GM12873 (cell line): ENCODE results near the gene CHST9.

Source experiments
- TF ChIP-seq, protein P1 (sequence below): IDR thresholded peaks from 2 replicates; pipeline ENCODE4 v1.5.1; 2012; ENCODE audit warnings: low read depth, mild to moderate bottlenecking, moderate library complexity, low read length, control low read depth; ENCODE audit not compliant: insufficient read depth; ENCODE audit errors: missing control alignments

CHST9 gene

GRCh38 chr18:26978812-26979341, 206.2 kb downstream of the CHST9 start:
- TF ChIP-seq, protein P1, sequence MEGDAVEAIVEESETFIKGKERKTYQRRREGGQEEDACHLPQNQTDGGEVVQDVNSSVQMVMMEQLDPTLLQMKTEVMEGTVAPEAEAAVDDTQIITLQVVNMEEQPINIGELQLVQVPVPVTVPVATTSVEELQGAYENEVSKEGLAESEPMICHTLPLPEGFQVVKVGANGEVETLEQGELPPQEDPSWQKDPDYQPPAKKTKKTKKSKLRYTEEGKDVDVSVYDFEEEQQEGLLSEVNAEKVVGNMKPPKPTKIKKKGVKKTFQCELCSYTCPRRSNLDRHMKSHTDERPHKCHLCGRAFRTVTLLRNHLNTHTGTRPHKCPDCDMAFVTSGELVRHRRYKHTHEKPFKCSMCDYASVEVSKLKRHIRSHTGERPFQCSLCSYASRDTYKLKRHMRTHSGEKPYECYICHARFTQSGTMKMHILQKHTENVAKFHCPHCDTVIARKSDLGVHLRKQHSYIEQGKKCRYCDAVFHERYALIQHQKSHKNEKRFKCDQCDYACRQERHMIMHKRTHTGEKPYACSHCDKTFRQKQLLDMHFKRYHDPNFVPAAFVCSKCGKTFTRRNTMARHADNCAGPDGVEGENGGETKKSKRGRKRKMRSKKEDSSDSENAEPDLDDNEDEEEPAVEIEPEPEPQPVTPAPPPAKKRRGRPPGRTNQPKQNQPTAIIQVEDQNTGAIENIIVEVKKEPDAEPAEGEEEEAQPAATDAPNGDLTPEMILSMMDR, result no peak

GRCh38 chr18:26977781-26978180, 207.3 kb downstream of the CHST9 start:
- TF ChIP-seq, protein P1, result no peak

DNA sequence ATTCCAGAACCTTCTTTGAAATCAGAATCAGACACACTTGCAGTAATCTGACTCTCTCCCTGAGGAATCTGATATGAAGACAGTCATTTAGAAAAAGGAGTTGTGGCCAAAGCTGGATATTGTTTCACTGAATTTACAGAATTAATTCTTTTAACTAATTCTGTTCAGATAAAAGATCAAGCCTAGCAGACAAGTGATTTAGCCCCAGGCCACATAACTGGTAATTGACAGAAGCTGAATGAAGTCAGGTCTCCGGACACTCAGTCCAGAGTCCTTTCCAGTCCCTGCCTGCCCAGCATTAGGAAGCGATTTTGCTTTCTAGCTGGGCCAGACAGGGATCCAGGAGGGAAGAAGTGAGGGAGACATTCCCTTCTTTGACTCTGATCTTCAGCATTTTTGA, 208.9 kb downstream of the CHST9 start:
- TF ChIP-seq, protein P1, result no peak

DNA sequence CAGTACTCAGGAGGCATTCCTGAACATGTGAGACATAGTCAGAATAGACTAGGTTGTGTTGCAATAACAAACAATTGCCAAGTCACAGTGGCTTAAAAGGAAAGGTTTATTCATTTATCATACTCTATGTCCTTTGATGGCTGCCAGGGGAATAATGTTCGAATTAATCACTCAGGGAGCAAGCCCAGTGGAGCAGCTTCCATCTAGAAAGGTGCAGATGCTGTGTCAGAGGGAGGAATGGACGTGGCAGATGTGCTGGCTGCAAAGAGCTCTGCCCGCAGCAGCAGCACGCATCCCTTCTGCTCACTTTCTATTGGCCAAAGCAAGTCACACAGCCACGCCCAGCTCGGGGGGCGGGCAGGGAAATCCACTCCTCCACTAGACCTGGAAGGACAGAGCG, 213.7 kb downstream of the CHST9 start:
- TF ChIP-seq, protein P1, result no peak

DNA sequence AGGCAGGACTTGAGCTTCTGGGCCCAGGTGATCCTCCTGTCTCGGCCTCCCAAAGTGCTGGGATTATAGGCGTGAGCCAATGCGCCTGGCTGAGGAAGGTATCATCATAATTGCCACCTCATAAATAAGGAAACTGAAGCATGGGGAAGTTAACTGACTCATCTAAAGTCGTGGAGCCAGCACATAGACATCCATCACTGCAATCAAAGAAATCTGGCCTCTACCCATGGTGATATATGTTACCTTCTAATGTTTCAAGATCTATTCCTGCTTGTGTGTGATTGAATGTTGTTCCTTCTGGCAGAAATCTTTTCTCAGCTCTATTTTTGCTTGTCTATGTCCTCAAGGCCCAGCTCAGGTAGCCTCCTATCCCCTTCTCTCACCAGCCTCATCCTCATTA, 214.5 kb downstream of the CHST9 start:
- TF ChIP-seq, protein P1, result no peak

GRCh38 chr18:26965206-26965605, 219.9 kb downstream of the CHST9 start:
- TF ChIP-seq, protein P1, result no peak

GRCh38 chr18:26963292-26963691, 221.8 kb downstream of the CHST9 start:
- TF ChIP-seq, protein P1, result no peak

- TF ChIP-seq, protein P1, result no peak
These were observed 223.3 kb downstream of the CHST9 start for GRCh38 chr18:26961839-26962238.
